ENCODE data around the gene TP63.
A peak's percentile ranks its signal among the peaks of the same experiment; 100 is the strongest.
"Not testable (repeated sequence)": the region's sequence is repeated elsewhere in the genome, so short reads cannot be mapped to it uniquely, and the experiment has no call there.

The TP63 gene

DNA sequence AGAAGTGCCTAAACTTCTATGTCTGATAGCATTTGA, at the start of gene TP63:
TSS of gene TP63 (plus strand) at position 17 of the 36 bp plus-strand sequence. CDS start 127 bp downstream, outside the sequence.
- no peak within 1 kb of the TSS for H3K27ac Mint-ChIP-seq
- H3K4me3 Mint-ChIP-seq: no peak within 1 kb of the TSS
- DNase-seq: no peak
- H3K36me3 Mint-ChIP-seq (ENCODE audit: low read depth): no peaks in the 10 kb centered on the region
- no peaks in the 10 kb centered on the region for H3K9me3 Mint-ChIP-seq
- H3K27me3 Mint-ChIP-seq: no peaks in the 10 kb centered on the region
- peaks cover 24% of the 10 kb centered on the region for H3K4me1 Mint-ChIP-seq (ENCODE audit: low read depth)

DNA sequence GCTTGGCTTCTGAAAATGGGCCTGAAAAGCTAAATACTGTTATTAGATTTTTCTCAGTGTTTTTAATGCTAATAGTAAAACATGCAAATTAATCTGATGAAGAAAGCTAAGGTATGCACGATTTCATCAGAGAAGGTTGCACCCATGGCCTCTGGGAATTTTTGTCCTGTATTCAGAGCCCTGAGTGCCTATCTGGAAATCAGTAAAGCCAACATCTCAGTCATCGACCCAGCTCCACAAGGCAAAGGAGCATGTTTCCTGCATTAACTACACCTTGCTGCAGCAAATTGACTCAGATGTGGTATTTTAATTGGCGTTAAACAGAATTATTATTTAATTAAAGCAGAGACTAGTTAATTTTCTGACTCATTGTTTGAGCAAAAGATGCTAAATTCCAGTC, 49.0 kb upstream of the TP63 start:
- no peak overlapping the region for H3K27ac Mint-ChIP-seq
- no peak for DNase-seq
- no peaks in the 10 kb centered on the region for H3K36me3 Mint-ChIP-seq (ENCODE audit: low read depth)
- H3K4me1 Mint-ChIP-seq (ENCODE audit: low read depth): peaks cover 14% of the 10 kb centered on the region
- peaks cover 3% of the 10 kb centered on the region for H3K9me3 Mint-ChIP-seq
- H3K27me3 Mint-ChIP-seq: peaks cover 3% of the 10 kb centered on the region
- H3K4me3 Mint-ChIP-seq: no peak overlapping the region

DNA sequence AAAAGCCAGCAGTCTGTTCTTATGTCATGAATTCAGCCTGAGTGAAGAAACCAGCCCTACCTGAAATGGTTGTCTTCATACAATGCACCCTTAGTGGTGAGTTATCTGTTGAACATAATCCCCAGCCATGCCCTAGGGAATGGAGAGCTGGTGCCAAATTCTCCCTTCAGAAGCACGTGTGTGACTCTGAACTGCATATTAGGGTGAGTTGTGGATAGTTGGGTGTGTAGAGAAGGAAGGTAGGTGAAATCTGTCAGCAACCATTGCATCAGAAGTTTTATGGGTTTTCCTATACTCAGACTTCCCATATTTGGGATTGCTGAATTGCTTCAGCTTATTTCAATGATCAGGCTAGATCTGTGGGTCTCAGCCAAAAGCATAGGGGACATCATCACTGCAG, 46.5 kb upstream of the TP63 start:
- H3K27ac Mint-ChIP-seq: no peak overlapping the region
- H3K4me1 Mint-ChIP-seq (ENCODE audit: low read depth): peaks cover 26% of the 10 kb centered on the region
- DNase-seq: no peak
- H3K9me3 Mint-ChIP-seq: no peaks in the 10 kb centered on the region
- H3K27me3 Mint-ChIP-seq: peaks cover 3% of the 10 kb centered on the region
- H3K36me3 Mint-ChIP-seq (ENCODE audit: low read depth): no peaks in the 10 kb centered on the region
- H3K4me3 Mint-ChIP-seq: no peak overlapping the region

DNA sequence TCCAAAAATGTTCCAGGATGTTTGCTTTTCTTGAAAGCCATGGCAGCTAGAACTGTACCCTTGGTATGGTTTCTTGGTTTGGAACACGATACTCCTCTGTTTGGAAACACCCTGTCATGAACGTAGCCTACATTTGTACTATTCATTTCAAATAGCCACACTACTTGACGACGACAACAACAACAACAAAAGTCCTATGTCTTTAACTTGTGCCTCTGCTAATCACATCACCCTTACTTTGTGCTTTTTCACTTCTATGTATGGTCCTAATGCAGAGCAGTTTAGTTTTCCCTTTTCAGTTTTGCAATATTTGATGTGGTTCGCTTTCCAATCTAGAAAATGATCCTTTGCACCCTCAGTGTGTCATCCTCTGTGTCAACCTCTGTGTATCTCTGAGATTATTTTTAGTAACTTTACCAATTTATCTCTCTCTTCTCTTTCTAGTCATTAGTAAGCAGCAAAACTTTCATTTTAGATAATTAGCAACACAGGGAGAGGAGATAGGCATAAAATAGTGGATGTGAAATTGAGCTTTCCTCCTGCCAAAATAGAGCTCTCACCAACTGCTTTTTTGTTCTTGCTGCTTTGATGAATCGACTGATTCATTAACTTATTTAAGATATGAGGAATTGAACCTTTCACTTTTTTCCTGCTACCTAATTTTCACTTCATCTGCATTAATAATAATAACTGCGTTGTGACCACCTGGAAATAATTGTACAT, 44.1 kb upstream of the TP63 start:
- Mint-ChIP-seq H3K27ac (peak overlapping the region; percentile 24), H3K9me3 (peaks cover 5% of the 10 kb centered on the region), H3K4me3 (no peak overlapping the region), H3K36me3 (ENCODE audit: low read depth) (no peaks in the 10 kb centered on the region), H3K27me3 (peaks cover 3% of the 10 kb centered on the region), H3K4me1 (ENCODE audit: low read depth) (peaks cover 26% of the 10 kb centered on the region)
- DNase-seq: no peak

DNA sequence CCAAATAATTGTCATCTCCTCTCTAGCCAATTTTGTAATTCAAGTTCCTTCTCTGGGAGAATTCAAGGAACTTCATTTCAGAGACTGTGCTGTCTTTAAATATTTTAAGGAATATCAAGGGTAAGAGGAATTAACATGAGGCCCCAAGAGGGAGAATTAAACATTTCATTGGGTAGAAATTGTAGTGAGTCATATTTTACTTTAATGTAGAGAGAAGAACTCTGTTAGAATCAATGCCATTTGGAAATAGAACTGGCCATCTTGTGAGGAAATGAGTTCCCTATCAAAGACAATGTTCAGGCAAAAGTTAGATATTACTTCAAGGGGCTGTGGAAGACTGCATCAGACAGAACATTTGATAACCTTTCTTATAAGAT, 43.5 kb upstream of the TP63 start:
- Mint-ChIP-seq H3K27me3 (peaks cover 3% of the 10 kb centered on the region), H3K4me1 (ENCODE audit: low read depth) (peaks cover 26% of the 10 kb centered on the region), H3K9me3 (peaks cover 9% of the 10 kb centered on the region), H3K4me3 (no peak overlapping the region), H3K27ac (no peak overlapping the region), H3K36me3 (ENCODE audit: low read depth) (peaks cover 1% of the 10 kb centered on the region)
- DNase-seq: no peak

DNA sequence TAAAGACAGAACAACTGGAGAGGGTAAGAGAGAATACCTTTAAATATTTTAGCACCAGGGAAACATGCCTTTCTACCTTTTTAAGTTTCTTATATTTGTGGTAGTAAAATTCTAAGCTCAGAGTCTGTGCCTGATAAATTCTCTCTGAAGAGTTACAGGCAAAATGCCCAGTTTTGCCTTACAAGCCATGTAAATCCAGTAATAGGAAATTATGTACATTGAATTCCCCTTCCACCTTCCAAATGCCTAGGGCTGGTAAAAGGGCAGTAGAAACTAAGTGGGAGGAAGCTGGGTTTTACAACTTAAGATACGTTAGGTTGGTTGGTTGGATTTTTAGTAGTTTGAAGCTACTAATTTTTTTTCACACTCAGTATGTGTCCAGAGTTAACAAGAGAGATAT, 43.1 kb upstream of the TP63 start:
- H3K36me3 Mint-ChIP-seq (ENCODE audit: low read depth): peaks cover 1% of the 10 kb centered on the region
- peaks cover 3% of the 10 kb centered on the region for H3K27me3 Mint-ChIP-seq
- no peak overlapping the region for H3K27ac Mint-ChIP-seq
- H3K4me1 Mint-ChIP-seq (ENCODE audit: low read depth): peaks cover 26% of the 10 kb centered on the region
- H3K4me3 Mint-ChIP-seq: no peak overlapping the region
- peaks cover 9% of the 10 kb centered on the region for H3K9me3 Mint-ChIP-seq
- DNase-seq: no peak

DNA sequence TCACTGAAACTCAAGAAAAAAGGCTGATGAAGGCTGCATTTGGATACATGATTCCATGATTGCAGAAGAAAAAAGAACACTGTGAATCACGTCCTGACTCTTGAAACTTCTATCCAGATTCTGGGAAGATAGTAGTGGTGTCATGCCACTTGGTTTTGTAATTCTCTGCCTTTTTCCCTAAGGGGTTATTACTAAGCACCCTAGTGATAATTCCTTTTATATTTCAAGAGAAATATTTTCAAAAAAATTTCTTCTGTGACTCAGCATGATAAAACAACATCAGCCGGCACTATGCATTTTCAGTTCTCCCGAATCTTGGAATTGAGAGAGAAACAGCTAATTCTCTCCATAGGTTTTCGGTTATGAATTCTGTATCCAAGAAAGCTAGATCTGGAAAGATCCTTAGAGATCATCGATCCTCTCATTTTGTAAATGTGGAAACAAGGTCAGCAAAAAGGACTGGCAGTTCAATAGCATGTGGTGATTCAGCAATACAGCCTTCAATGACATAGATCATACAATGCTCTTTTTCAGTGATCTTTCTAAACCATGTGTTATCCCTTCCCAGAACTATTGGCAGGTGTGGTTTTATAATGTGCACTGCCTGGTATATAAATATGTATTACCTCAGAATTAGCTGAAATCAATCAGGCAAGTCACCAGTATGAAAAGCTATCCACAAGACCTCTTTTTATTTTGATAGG, 42.6 kb upstream of the TP63 start:
- Mint-ChIP-seq H3K4me3 (no peak overlapping the region), H3K4me1 (ENCODE audit: low read depth) (peaks cover 26% of the 10 kb centered on the region), H3K27ac (no peak overlapping the region), H3K9me3 (peaks cover 9% of the 10 kb centered on the region), H3K36me3 (ENCODE audit: low read depth) (peaks cover 1% of the 10 kb centered on the region), H3K27me3 (peaks cover 3% of the 10 kb centered on the region)
- no peak for DNase-seq

DNA sequence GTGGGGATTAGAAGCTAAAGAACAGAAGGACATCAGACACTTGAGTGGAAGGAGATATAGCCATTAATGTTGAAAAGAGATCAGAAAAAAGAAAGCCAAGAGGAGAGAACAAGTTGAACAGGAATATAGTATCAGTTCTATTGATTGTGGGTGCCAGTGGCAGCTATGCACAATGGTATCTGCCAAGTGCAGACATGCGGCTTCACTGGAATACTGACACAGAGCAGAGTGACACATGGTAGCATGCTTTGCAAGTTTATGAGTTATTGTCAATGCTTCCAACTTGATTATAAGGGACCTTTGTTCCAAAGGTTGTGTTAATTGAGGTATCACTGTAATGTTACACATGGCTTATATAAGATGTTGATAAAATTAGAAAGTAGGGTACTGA, 42.0 kb upstream of the TP63 start:
- peaks cover 9% of the 10 kb centered on the region for H3K9me3 Mint-ChIP-seq
- H3K4me3 Mint-ChIP-seq: no peak overlapping the region
- DNase-seq: no peak
- H3K27me3 Mint-ChIP-seq: peaks cover 3% of the 10 kb centered on the region
- peaks cover 1% of the 10 kb centered on the region for H3K36me3 Mint-ChIP-seq (ENCODE audit: low read depth)
- H3K27ac Mint-ChIP-seq: no peak overlapping the region
- H3K4me1 Mint-ChIP-seq (ENCODE audit: low read depth): peaks cover 26% of the 10 kb centered on the region

DNA sequence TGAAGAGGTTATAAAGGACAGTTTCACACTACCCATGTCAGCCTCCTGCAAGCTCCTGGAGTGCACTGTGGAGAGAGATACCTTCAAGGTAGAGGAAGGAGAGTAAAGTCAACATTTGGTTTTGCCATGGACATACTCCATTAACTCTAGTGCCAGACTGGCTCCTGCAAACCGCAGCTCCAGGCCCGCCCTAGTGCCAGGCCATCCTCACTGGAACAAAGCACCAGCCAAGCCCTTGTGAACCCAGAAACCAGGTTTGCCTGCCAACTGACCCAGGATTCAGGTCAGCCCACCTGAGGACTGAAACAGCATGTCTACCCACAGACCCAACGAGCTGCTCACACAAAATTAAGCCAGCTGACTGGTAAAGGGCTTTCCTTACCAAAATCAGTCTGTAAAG, 41.0 kb upstream of the TP63 start:
- H3K4me1 Mint-ChIP-seq (ENCODE audit: low read depth): peaks cover 26% of the 10 kb centered on the region
- no peak overlapping the region for H3K4me3 Mint-ChIP-seq
- no peaks in the 10 kb centered on the region for H3K27me3 Mint-ChIP-seq
- H3K9me3 Mint-ChIP-seq: peaks cover 9% of the 10 kb centered on the region
- H3K27ac Mint-ChIP-seq: no peak overlapping the region
- peaks cover 1% of the 10 kb centered on the region for H3K36me3 Mint-ChIP-seq (ENCODE audit: low read depth)
- no peak for DNase-seq

DNA sequence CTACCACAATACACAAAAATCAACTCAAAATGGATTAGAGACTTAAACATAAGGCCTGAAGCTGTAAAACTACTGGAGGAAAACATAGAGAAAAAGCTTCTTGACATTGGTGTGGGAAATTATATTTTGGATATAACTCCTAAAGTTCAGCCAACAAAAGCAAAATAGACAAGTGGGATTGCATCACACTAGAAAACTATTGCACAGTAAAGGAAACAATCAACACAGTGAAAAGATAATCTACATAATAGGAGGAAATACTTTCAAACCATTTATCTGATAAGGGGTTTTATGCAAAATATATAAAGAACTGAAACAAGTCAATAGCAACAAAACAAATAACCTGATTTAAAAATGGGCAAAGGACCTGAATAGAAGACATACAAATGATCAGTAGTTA, 37.6 kb upstream of the TP63 start:
- Mint-ChIP-seq H3K27me3 (no peaks in the 10 kb centered on the region), H3K36me3 (ENCODE audit: low read depth) (peaks cover 1% of the 10 kb centered on the region), H3K27ac (no peak overlapping the region), H3K4me1 (ENCODE audit: low read depth) (peaks cover 4% of the 10 kb centered on the region), H3K9me3 (peaks cover 11% of the 10 kb centered on the region), H3K4me3 (no peak overlapping the region)
- no peak for DNase-seq

DNA sequence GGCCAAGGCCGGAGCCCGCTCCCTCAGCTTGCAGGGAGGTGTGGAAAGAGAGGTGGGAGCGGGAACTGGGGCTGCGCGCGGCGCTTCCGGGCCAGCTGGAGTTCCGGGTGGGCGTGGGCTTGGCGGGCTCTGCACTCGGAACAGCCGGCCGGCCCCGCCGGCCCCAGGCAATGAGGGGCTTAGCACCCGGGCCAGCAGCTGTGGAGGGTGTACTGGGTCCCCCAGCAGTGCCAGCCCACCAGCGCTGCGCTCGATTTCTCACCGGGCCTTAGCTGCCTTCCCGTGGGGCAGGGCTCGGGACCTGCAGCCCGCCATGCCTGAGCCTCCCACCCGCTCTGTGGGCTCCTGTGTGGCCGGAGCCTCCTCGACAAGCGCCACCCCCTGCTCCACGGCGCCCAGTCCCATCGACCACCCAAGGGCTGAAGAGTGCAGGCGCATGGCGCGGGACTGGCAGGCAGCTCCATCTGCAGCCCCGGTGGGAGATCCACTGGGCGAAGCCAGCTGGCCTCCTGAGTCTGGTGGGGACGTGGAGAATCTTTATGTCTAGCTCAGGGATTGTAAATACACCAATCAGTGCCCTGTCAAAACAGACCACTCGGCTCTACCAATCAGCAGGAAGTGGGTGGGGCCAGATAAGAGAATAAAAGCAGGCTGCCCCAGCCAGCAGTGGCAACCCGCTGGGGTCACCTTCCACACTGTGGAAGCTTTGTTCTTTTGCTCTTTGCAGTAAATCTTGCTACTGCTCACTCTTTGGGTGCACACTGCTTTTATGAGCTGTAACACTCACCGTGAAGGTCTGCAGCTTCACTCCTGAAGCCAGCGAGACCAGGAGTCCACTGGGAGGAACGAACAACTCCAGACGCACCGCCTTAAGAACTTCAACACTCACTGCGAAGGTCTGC, 34.9 kb upstream of the TP63 start:
- not testable (repeated sequence) for DNase-seq; H3K27me3 Mint-ChIP-seq; H3K36me3 Mint-ChIP-seq (ENCODE audit: low read depth); H3K4me1 Mint-ChIP-seq (ENCODE audit: low read depth); H3K4me3 Mint-ChIP-seq; H3K27ac Mint-ChIP-seq
- H3K9me3 Mint-ChIP-seq: peaks cover 11% of the 10 kb centered on the region

DNA sequence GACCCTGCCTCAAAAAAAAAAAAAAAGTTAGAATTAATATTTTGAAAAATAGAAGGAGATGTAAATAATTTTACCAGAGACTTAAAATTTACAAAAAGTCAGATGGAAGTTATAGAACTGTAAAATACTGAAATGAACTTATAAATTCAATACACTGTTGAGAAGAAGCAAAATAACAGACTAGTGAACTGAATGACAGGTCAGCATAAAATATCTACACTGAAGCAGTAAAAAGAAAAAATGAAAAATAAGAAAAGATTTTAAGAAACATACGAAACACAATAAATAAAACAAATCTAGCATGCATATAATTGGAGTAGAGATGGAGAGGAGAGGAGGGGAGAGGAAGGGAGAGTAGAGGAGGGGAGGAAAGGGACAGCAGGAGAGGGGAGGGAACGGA, 33.3 kb upstream of the TP63 start:
- DNase-seq: no peak
- Mint-ChIP-seq H3K27me3 (no peaks in the 10 kb centered on the region), H3K4me1 (ENCODE audit: low read depth) (peaks cover 3% of the 10 kb centered on the region), H3K36me3 (ENCODE audit: low read depth) (no peaks in the 10 kb centered on the region), H3K9me3 (peaks cover 2% of the 10 kb centered on the region), H3K27ac (no peak overlapping the region), H3K4me3 (no peak overlapping the region)

DNA sequence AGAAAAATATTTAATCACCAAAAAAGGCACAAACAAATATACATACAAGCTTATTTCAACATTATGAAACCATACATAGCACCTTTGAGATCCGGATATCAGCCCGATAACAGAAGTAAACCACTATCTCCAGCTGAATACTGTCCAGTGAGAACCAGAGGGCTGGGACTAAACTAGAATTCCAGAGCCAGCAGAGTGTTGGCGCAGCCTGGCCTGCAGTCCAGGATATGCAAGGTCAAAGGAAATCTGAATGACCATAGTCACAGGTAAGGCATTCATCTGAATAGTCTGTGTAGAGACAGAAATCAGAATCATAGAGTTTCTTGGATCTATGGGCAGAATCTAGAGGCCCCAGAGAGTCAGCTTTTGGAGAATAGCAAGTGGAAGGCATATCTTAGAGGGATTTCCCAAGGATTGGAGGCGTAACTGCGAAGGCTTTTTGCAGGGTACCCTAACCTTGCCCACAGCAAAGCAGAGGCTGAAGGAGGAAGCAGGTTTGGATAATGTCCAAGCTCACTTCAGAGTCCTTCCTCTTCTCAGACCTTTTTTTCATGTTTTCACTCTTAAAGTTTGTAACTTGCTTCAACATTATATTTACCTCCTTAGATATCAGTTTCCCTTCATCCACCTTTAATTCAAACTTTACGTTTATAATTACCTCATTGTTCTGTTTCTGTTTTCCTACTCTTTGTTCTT, 32.5 kb upstream of the TP63 start:
- H3K9me3 Mint-ChIP-seq: peaks cover 2% of the 10 kb centered on the region
- no peak overlapping the region for H3K27ac Mint-ChIP-seq
- no peaks in the 10 kb centered on the region for H3K27me3 Mint-ChIP-seq
- H3K4me1 Mint-ChIP-seq (ENCODE audit: low read depth): peaks cover 3% of the 10 kb centered on the region
- H3K4me3 Mint-ChIP-seq: no peak overlapping the region
- DNase-seq: no peak
- H3K36me3 Mint-ChIP-seq (ENCODE audit: low read depth): no peaks in the 10 kb centered on the region

DNA sequence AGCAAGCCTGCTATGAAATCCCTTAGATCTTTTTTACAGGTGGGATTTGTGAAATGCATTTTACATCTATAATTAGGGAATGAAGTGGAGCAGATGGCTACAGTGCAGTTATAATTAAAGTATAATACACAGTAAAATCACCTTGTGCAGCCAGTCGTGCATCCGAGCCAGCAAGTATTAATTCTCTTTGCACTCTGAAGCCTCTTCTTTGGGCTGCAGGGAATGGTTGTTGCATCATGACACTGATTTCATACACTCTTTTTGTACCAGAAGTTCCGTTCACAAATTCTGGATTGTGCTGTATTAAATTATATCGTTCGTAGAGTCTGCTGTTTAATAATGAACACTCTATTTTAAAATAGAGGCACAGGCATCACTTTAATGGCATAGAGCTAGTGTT, 28.7 kb upstream of the TP63 start:
- Mint-ChIP-seq H3K27ac (no peak overlapping the region), H3K4me3 (no peak overlapping the region), H3K27me3 (no peaks in the 10 kb centered on the region), H3K9me3 (peaks cover 4% of the 10 kb centered on the region), H3K36me3 (ENCODE audit: low read depth) (no peaks in the 10 kb centered on the region), H3K4me1 (ENCODE audit: low read depth) (peaks cover 5% of the 10 kb centered on the region)
- DNase-seq: no peak

DNA sequence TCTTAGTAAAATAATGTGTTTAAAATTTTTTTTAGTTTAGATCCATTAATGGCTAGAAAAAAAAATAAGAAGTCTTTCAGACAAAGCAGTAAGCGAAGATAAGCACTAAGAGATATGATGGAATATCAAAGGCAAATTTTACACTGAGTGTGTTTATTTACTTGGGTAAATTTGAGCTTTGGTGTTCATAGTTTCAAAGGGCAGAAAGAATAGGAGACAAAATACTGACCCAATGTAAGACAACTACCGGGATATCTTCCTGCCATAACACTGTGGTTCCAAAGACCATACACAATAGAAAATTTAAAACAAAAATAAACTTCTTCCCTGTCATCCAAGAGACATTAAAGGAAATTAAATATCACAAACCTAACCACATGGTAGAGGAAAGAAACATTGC, 25.5 kb upstream of the TP63 start:
- H3K36me3 Mint-ChIP-seq (ENCODE audit: low read depth): no peaks in the 10 kb centered on the region
- H3K4me3 Mint-ChIP-seq: no peak overlapping the region
- peaks cover 2% of the 10 kb centered on the region for H3K4me1 Mint-ChIP-seq (ENCODE audit: low read depth)
- H3K9me3 Mint-ChIP-seq: peaks cover 14% of the 10 kb centered on the region
- no peak overlapping the region for H3K27ac Mint-ChIP-seq
- no peaks in the 10 kb centered on the region for H3K27me3 Mint-ChIP-seq
- no peak for DNase-seq
